IgD-negative memory B cell (primary cell): ENCODE measurements around the gene FAM89A. TPM values are rescaled to one million over a fixed set of nuclear protein-coding genes. Genes with fewer than 3 reads are reported as not detected.
A peak's percentile ranks its signal among the peaks of the same experiment; 100 is the strongest.
"Not testable (repeated sequence)": the region's sequence is repeated elsewhere in the genome, so short reads cannot be mapped to it uniquely, and the experiment has no call there.

Experiments
- H3K27ac Mint-ChIP-seq, 3 donors: one replicate each; pipeline ENCODE4 v1.8.0; 2020 to 2022; ENCODE audit warnings: mild to moderate bottlenecking in 3 of 3, mixed read lengths in 3 of 3, moderate library complexity in 1 of 3
- H3K27me3 Mint-ChIP-seq: one replicate; pipeline ENCODE4 v1.8.0; 2021; ENCODE audit warnings: mixed read lengths
- H3K36me3 Mint-ChIP-seq: one replicate; pipeline ENCODE4 v1.8.0; 2020; ENCODE audit warnings: mild to moderate bottlenecking, mixed read lengths
- H3K4me1 Mint-ChIP-seq, 3 donors: one replicate each; pipeline ENCODE4 v1.8.0; 2020 to 2022; ENCODE audit warnings: mixed read lengths in 3 of 3, mild to moderate bottlenecking in 1 of 3
- H3K4me3 Mint-ChIP-seq, 4 donors: one replicate each; pipeline ENCODE4 v1.8.0; 2020 to 2022; ENCODE audit warnings: mild to moderate bottlenecking in 4 of 4, mixed read lengths in 4 of 4, moderate library complexity in 3 of 4
- H3K9me3 Mint-ChIP-seq, 3 donors: one replicate each; pipeline ENCODE4 v1.8.0; 2020 to 2021; ENCODE audit warnings: mixed read lengths in 3 of 3, mild to moderate bottlenecking in 1 of 3
- polyA plus RNA-seq: library from polyadenylated mRNA; unstranded; fragments of 300-500 nt; fragmentation: Illumina TruSeq; gene quantifications from one replicate; pipeline ENCODE4 v1.2.3, GENCODE V29; 2021

The FAM89A gene
- polyA plus RNA-seq, 1 donor from 2014 or later: 6.9 TPM

GRCh38 chr1:231065510-231066241 is 25.6 kb upstream of the FAM89A start:
- no peaks in the 10 kb centered on the region for H3K4me1 Mint-ChIP-seq
- peaks cover 8% of the 10 kb centered on the region for H3K27me3 Mint-ChIP-seq
- peaks cover 2% of the 10 kb centered on the region for H3K36me3 Mint-ChIP-seq
- no peak overlapping the region for H3K27ac Mint-ChIP-seq
- H3K4me3 Mint-ChIP-seq: no peak overlapping the region
- peaks cover 0 to 2% (median 0%) of the 10 kb centered on the region in 3 donors for H3K9me3 Mint-ChIP-seq

- Mint-ChIP-seq H3K36me3 (peaks cover 2% of the 10 kb centered on the region), H3K27me3 (peaks cover 8% of the 10 kb centered on the region), H3K27ac (no peak overlapping the region), H3K4me1 (no peaks in the 10 kb centered on the region), H3K9me3 (peaks cover 0 to 2% (median 0%) of the 10 kb centered on the region in 3 donors), H3K4me3 (no peak overlapping the region)
Measured at GRCh38 chr1:231064418-231064817, 24.4 kb upstream of the FAM89A start.

GRCh38 chr1:231063331-231063730 is 23.3 kb upstream of the FAM89A start:
- Mint-ChIP-seq H3K27me3 (peaks cover 6% of the 10 kb centered on the region), H3K27ac (no peak overlapping the region), H3K36me3 (peaks cover 4% of the 10 kb centered on the region), H3K4me3 (no peak overlapping the region), H3K9me3 (peaks cover 0 to 2% (median 0%) of the 10 kb centered on the region in 3 donors), H3K4me1 (peaks cover 0 to 3% (median 0%) of the 10 kb centered on the region in 3 donors)

GRCh38 chr1:231062500-231063270 is 22.6 kb upstream of the FAM89A start:
- H3K9me3 Mint-ChIP-seq: peaks cover 0 to 2% (median 0%) of the 10 kb centered on the region in 3 donors
- H3K27ac Mint-ChIP-seq: no peak overlapping the region
- no peak overlapping the region for H3K4me3 Mint-ChIP-seq
- peaks cover 6% of the 10 kb centered on the region for H3K27me3 Mint-ChIP-seq
- peaks cover 0 to 3% (median 0%) of the 10 kb centered on the region in 3 donors for H3K4me1 Mint-ChIP-seq
- peaks cover 4% of the 10 kb centered on the region for H3K36me3 Mint-ChIP-seq

- peaks cover 1% of the 10 kb centered on the region for H3K36me3 Mint-ChIP-seq
- no peaks in the 10 kb centered on the region for H3K9me3 Mint-ChIP-seq
- H3K4me3 Mint-ChIP-seq: no peak overlapping the region
- no peak overlapping the region for H3K27ac Mint-ChIP-seq
- peaks cover 3% of the 10 kb centered on the region for H3K27me3 Mint-ChIP-seq
- peaks cover 3 to 6% (median 4%) of the 10 kb centered on the region in 3 donors for H3K4me1 Mint-ChIP-seq
Measured at GRCh38 chr1:231059566-231060193, 19.6 kb upstream of the FAM89A start.

GRCh38 chr1:231058416-231059109 is 18.5 kb upstream of the FAM89A start:
- H3K27me3 Mint-ChIP-seq: peaks cover 3% of the 10 kb centered on the region
- peaks cover 1% of the 10 kb centered on the region for H3K36me3 Mint-ChIP-seq
- H3K4me1 Mint-ChIP-seq: peaks cover 9 to 12% (median 10%) of the 10 kb centered on the region in 3 donors
- no peak overlapping the region for H3K27ac Mint-ChIP-seq
- no peaks in the 10 kb centered on the region for H3K9me3 Mint-ChIP-seq
- H3K4me3 Mint-ChIP-seq: no peak overlapping the region

GRCh38 chr1:231057410-231057809 is 17.4 kb upstream of the FAM89A start:
- Mint-ChIP-seq H3K36me3 (peaks cover 1% of the 10 kb centered on the region), H3K4me3 (no peak overlapping the region), H3K4me1 (peaks cover 15 to 18% (median 18%) of the 10 kb centered on the region in 3 donors), H3K27ac (no peak overlapping the region), H3K27me3 (peaks cover 3% of the 10 kb centered on the region), H3K9me3 (no peaks in the 10 kb centered on the region)

GRCh38 chr1:231055271-231055670 is 15.2 kb upstream of the FAM89A start:
- Mint-ChIP-seq H3K27me3 (no peaks in the 10 kb centered on the region), H3K4me3 (no peak overlapping the region), H3K27ac (peak overlapping the region in 1 of 3 donors; percentile 19), H3K36me3 (peaks cover 1% of the 10 kb centered on the region), H3K4me1 (peaks cover 15 to 18% (median 18%) of the 10 kb centered on the region in 3 donors), H3K9me3 (no peaks in the 10 kb centered on the region)

- peak overlapping the region; percentile 1 to 78 (median 56) for H3K4me3 Mint-ChIP-seq
- peaks cover 14 to 18% (median 18%) of the 10 kb centered on the region in 3 donors for H3K4me1 Mint-ChIP-seq
- H3K27me3 Mint-ChIP-seq: peaks cover 5% of the 10 kb centered on the region
- H3K36me3 Mint-ChIP-seq: peaks cover 1% of the 10 kb centered on the region
- H3K9me3 Mint-ChIP-seq: no peaks in the 10 kb centered on the region
- peak overlapping the region in 2 of 3 donors; percentile 77 to 81 for H3K27ac Mint-ChIP-seq
Measured at GRCh38 chr1:231053493-231054162, 13.6 kb upstream of the FAM89A start.

- H3K4me3 Mint-ChIP-seq: peak overlapping the region in 2 of 4 donors; percentile 30 to 50
- H3K27me3 Mint-ChIP-seq: peaks cover 6% of the 10 kb centered on the region
- peaks cover 12 to 18% (median 18%) of the 10 kb centered on the region in 3 donors for H3K4me1 Mint-ChIP-seq
- no peaks in the 10 kb centered on the region for H3K9me3 Mint-ChIP-seq
- peak overlapping the region in 1 of 3 donors; percentile 55 for H3K27ac Mint-ChIP-seq
- H3K36me3 Mint-ChIP-seq: peaks cover 1% of the 10 kb centered on the region
Measured at GRCh38 chr1:231052777-231053176, 12.7 kb upstream of the FAM89A start.

GRCh38 chr1:231050932-231051331 is 10.9 kb upstream of the FAM89A start:
- peaks cover 12 to 18% (median 18%) of the 10 kb centered on the region in 3 donors for H3K4me1 Mint-ChIP-seq
- H3K4me3 Mint-ChIP-seq, H3K9me3 Mint-ChIP-seq, H3K36me3 Mint-ChIP-seq, H3K27ac Mint-ChIP-seq: not testable (repeated sequence)
- peaks cover 12% of the 10 kb centered on the region for H3K27me3 Mint-ChIP-seq

- H3K27me3 Mint-ChIP-seq: peaks cover 12% of the 10 kb centered on the region
- no peak overlapping the region for H3K4me3 Mint-ChIP-seq
- H3K9me3 Mint-ChIP-seq: no peaks in the 10 kb centered on the region
- H3K36me3 Mint-ChIP-seq: peaks cover 1% of the 10 kb centered on the region
- H3K4me1 Mint-ChIP-seq: peaks cover 12 to 18% (median 18%) of the 10 kb centered on the region in 3 donors
- no peak overlapping the region for H3K27ac Mint-ChIP-seq
Measured at GRCh38 chr1:231050395-231050794, 10.3 kb upstream of the FAM89A start.

- Mint-ChIP-seq H3K9me3 (peaks cover 0 to 3% (median 3%) of the 10 kb centered on the region in 3 donors), H3K27me3 (peaks cover 12% of the 10 kb centered on the region), H3K4me1 (peaks cover 12 to 15% (median 12%) of the 10 kb centered on the region in 3 donors), H3K36me3 (peaks cover 1% of the 10 kb centered on the region), H3K27ac (no peak overlapping the region), H3K4me3 (no peak overlapping the region)
Measured at GRCh38 chr1:231049121-231049979, 9.3 kb upstream of the FAM89A start.
